Pons (tissue), 1 donor: Measurements from ENCODE around the gene NIT2.
"Not testable (repeated sequence)": the region's sequence is repeated elsewhere in the genome, so short reads cannot be mapped to it uniquely, and the experiment has no call there.

Experiments used
- DNase-seq: peaks from one replicate; pipeline ENCODE4 v3.0.0-alpha.2; 2016; ENCODE audit warnings: low spot score

NIT2 gene

GRCh38 chr3:100334488-100335351, at the start of gene NIT2:
Gene NIT2 (plus strand): TSS chr3:100334757. CDS start chr3:100334792, 35 bp downstream.
- DNase-seq: peak; percentile 56

GRCh38 chr3:100288288-100288894, 46.2 kb upstream of the NIT2 start:
- DNase-seq: no peak

- DNase-seq: peak; percentile 46
Observed at GRCh38 chr3:100289339-100289738, 45.2 kb upstream of the NIT2 start.

- no peak for DNase-seq
Observed at GRCh38 chr3:100295089-100295488, 39.5 kb upstream of the NIT2 start.

GRCh38 chr3:100297784-100298183, 36.8 kb upstream of the NIT2 start:
- DNase-seq: no peak

GRCh38 chr3:100299016-100299415, 35.5 kb upstream of the NIT2 start:
- DNase-seq: no peak

- DNase-seq: no peak
Observed at GRCh38 chr3:100306695-100307094, 27.9 kb upstream of the NIT2 start.

GRCh38 chr3:100310355-100310965, 24.1 kb upstream of the NIT2 start:
- DNase-seq: no peak

GRCh38 chr3:100311011-100311410, 23.5 kb upstream of the NIT2 start:
- DNase-seq: no peak

GRCh38 chr3:100316641-100317069, 17.9 kb upstream of the NIT2 start:
- peak; percentile 55 for DNase-seq

- no peak for DNase-seq
Observed at GRCh38 chr3:100317912-100318311, 16.6 kb upstream of the NIT2 start.

GRCh38 chr3:100319951-100320350, 14.6 kb upstream of the NIT2 start:
- peak; percentile 25 for DNase-seq

- DNase-seq: no peak
Observed at GRCh38 chr3:100324044-100324443, 10.5 kb upstream of the NIT2 start.

- DNase-seq: no peak
Observed at GRCh38 chr3:100325827-100326226, 8.7 kb upstream of the NIT2 start.

- not testable (repeated sequence) for DNase-seq
Observed at GRCh38 chr3:100327377-100327776, 7.2 kb upstream of the NIT2 start.

- no peak for DNase-seq
Observed at GRCh38 chr3:100329800-100330489, 4.6 kb upstream of the NIT2 start.

- DNase-seq: no peak
Observed at GRCh38 chr3:100330651-100331050, 3.9 kb upstream of the NIT2 start.

GRCh38 chr3:100331660-100332059, 2.9 kb upstream of the NIT2 start:
- no peak for DNase-seq

- DNase-seq: no peak
Observed at GRCh38 chr3:100333051-100333450, 1.5 kb upstream of the NIT2 start.

GRCh38 chr3:100333970-100334487, 528 bp upstream of the NIT2 start:
- peak; percentile 17 for DNase-seq

- no peak for DNase-seq
Observed at GRCh38 chr3:100335434-100335833, 877 bp downstream of the NIT2 start.

GRCh38 chr3:100336229-100336628, 1.7 kb downstream of the NIT2 start:
- not testable (repeated sequence) for DNase-seq
